ENCODE results near the gene MDM4.

MDM4 gene

GRCh38 chr1:204487256-204487615 lies 29.0 kb upstream of the MDM4 start:
- Histone ChIP-seq H3K4me1 (ENCODE audit: control insufficient read depth in 1 of 2, insufficient read depth in 2 of 2, low read length in 2 of 2) (peaks cover 18 to 26% of the 10 kb centered on the region in 2 donors), H3K9ac (ENCODE audit: low read depth in 1 of 2, low read length in 2 of 2) (no peak overlapping the region), H3K4me3 (ENCODE audit: low read depth in 1 of 2, low read length in 2 of 2) (no peak overlapping the region), H3K9me3 (ENCODE audit: control insufficient read depth in 1 of 2, low read length in 2 of 2) (no peaks in the 10 kb centered on the region), H3K27ac (ENCODE audit: low read depth, low read length) (no peak overlapping the region), H3K27me3 (ENCODE audit: control insufficient read depth in 1 of 2, insufficient read depth in 2 of 2, low read length in 2 of 2) (no peaks in the 10 kb centered on the region), H3K36me3 (ENCODE audit: control insufficient read depth in 1 of 2, insufficient read depth in 2 of 2, low read length in 2 of 2) (peaks cover 0 to 13% of the 10 kb centered on the region in 2 donors)

- Histone ChIP-seq H3K27ac (ENCODE audit: low read depth, low read length) (no peak overlapping the region), H3K9ac (ENCODE audit: low read depth in 1 of 2, low read length in 2 of 2) (peak overlapping the region in 1 of 2 donors; percentile 83), H3K4me1 (ENCODE audit: control insufficient read depth in 1 of 2, insufficient read depth in 2 of 2, low read length in 2 of 2) (peaks cover 28 to 29% of the 10 kb centered on the region in 2 donors), H3K27me3 (ENCODE audit: control insufficient read depth in 1 of 2, insufficient read depth in 2 of 2, low read length in 2 of 2) (no peaks in the 10 kb centered on the region), H3K36me3 (ENCODE audit: control insufficient read depth in 1 of 2, insufficient read depth in 2 of 2, low read length in 2 of 2) (peaks cover 0 to 13% of the 10 kb centered on the region in 2 donors), H3K4me3 (ENCODE audit: low read depth in 1 of 2, low read length in 2 of 2) (peak overlapping the region in 1 of 2 donors; percentile 84), H3K9me3 (ENCODE audit: control insufficient read depth in 1 of 2, low read length in 2 of 2) (no peaks in the 10 kb centered on the region)
Observed at GRCh38 chr1:204491655-204492054, 24.6 kb upstream of the MDM4 start.

GRCh38 chr1:204493145-204493983 lies 22.8 kb upstream of the MDM4 start:
- H3K27me3 ChIP-seq (ENCODE audit: control insufficient read depth in 1 of 2, insufficient read depth in 2 of 2, low read length in 2 of 2): no peaks in the 10 kb centered on the region
- H3K4me3 ChIP-seq (ENCODE audit: low read depth in 1 of 2, low read length in 2 of 2): peak overlapping the region; percentile 84 to 99
- peaks cover 0 to 10% of the 10 kb centered on the region in 2 donors for H3K36me3 ChIP-seq (ENCODE audit: control insufficient read depth in 1 of 2, insufficient read depth in 2 of 2, low read length in 2 of 2)
- H3K4me1 ChIP-seq (ENCODE audit: control insufficient read depth in 1 of 2, insufficient read depth in 2 of 2, low read length in 2 of 2): peaks cover 28 to 29% of the 10 kb centered on the region in 2 donors
- no peaks in the 10 kb centered on the region for H3K9me3 ChIP-seq (ENCODE audit: control insufficient read depth in 1 of 2, low read length in 2 of 2)
- H3K27ac ChIP-seq (ENCODE audit: low read depth, low read length): peak overlapping the region; percentile 90
- peak overlapping the region; percentile 83 to 96 for H3K9ac ChIP-seq (ENCODE audit: low read depth in 1 of 2, low read length in 2 of 2)

- Histone ChIP-seq H3K27me3 (ENCODE audit: control insufficient read depth in 1 of 2, insufficient read depth in 2 of 2, low read length in 2 of 2) (no peaks in the 10 kb centered on the region), H3K4me3 (ENCODE audit: low read depth in 1 of 2, low read length in 2 of 2) (peak overlapping the region; percentile 84 to 99), H3K9ac (ENCODE audit: low read depth in 1 of 2, low read length in 2 of 2) (peak overlapping the region; percentile 83 to 96), H3K36me3 (ENCODE audit: control insufficient read depth in 1 of 2, insufficient read depth in 2 of 2, low read length in 2 of 2) (peaks cover 0 to 7% of the 10 kb centered on the region in 2 donors), H3K27ac (ENCODE audit: low read depth, low read length) (peak overlapping the region; percentile 90), H3K4me1 (ENCODE audit: control insufficient read depth in 1 of 2, insufficient read depth in 2 of 2, low read length in 2 of 2) (peaks cover 28 to 29% of the 10 kb centered on the region in 2 donors), H3K9me3 (ENCODE audit: control insufficient read depth in 1 of 2, low read length in 2 of 2) (no peaks in the 10 kb centered on the region)
Observed at GRCh38 chr1:204493984-204494280, 22.3 kb upstream of the MDM4 start.

- peaks cover 0 to 7% of the 10 kb centered on the region in 2 donors for H3K36me3 ChIP-seq (ENCODE audit: control insufficient read depth in 1 of 2, insufficient read depth in 2 of 2, low read length in 2 of 2)
- peak within 1 kb of the TSS; percentile 83 to 96 for H3K9ac ChIP-seq (ENCODE audit: low read depth in 1 of 2, low read length in 2 of 2)
- no peaks in the 10 kb centered on the region for H3K27me3 ChIP-seq (ENCODE audit: control insufficient read depth in 1 of 2, insufficient read depth in 2 of 2, low read length in 2 of 2)
- peak within 1 kb of the TSS; percentile 90 for H3K27ac ChIP-seq (ENCODE audit: low read depth, low read length)
- no peaks in the 10 kb centered on the region for H3K9me3 ChIP-seq (ENCODE audit: control insufficient read depth in 1 of 2, low read length in 2 of 2)
- peak within 1 kb of the TSS; percentile 84 to 99 for H3K4me3 ChIP-seq (ENCODE audit: low read depth in 1 of 2, low read length in 2 of 2)
- peaks cover 28 to 29% of the 10 kb centered on the region in 2 donors for H3K4me1 ChIP-seq (ENCODE audit: control insufficient read depth in 1 of 2, insufficient read depth in 2 of 2, low read length in 2 of 2)
Observed at GRCh38 chr1:204494281-204495077, 21.7 kb upstream of the MDM4 start, which contains the start of gene PIK3C2B. TSS of gene PIK3C2B (minus strand) at chr1:204494805. CDS start at chr1:204469802, 25,003 bp downstream.

GRCh38 chr1:204495078-204495753 lies 21.0 kb upstream of the MDM4 start:
- Histone ChIP-seq H3K9ac (ENCODE audit: low read depth in 1 of 2, low read length in 2 of 2) (peak overlapping the region; percentile 83 to 96), H3K9me3 (ENCODE audit: control insufficient read depth in 1 of 2, low read length in 2 of 2) (no peaks in the 10 kb centered on the region), H3K4me1 (ENCODE audit: control insufficient read depth in 1 of 2, insufficient read depth in 2 of 2, low read length in 2 of 2) (peaks cover 24 to 28% of the 10 kb centered on the region in 2 donors), H3K4me3 (ENCODE audit: low read depth in 1 of 2, low read length in 2 of 2) (peak overlapping the region; percentile 84 to 99), H3K36me3 (ENCODE audit: control insufficient read depth in 1 of 2, insufficient read depth in 2 of 2, low read length in 2 of 2) (peaks cover 0 to 2% of the 10 kb centered on the region in 2 donors), H3K27me3 (ENCODE audit: control insufficient read depth in 1 of 2, insufficient read depth in 2 of 2, low read length in 2 of 2) (no peaks in the 10 kb centered on the region), H3K27ac (ENCODE audit: low read depth, low read length) (peak overlapping the region; percentile 90)

GRCh38 chr1:204495777-204496176 lies 20.4 kb upstream of the MDM4 start:
- no peaks in the 10 kb centered on the region for H3K9me3 ChIP-seq (ENCODE audit: control insufficient read depth in 1 of 2, low read length in 2 of 2)
- peaks cover 22 to 28% of the 10 kb centered on the region in 2 donors for H3K4me1 ChIP-seq (ENCODE audit: control insufficient read depth in 1 of 2, insufficient read depth in 2 of 2, low read length in 2 of 2)
- H3K4me3 ChIP-seq (ENCODE audit: low read depth in 1 of 2, low read length in 2 of 2): peak overlapping the region; percentile 84 to 99
- H3K36me3 ChIP-seq (ENCODE audit: control insufficient read depth in 1 of 2, insufficient read depth in 2 of 2, low read length in 2 of 2): no peaks in the 10 kb centered on the region
- no peaks in the 10 kb centered on the region for H3K27me3 ChIP-seq (ENCODE audit: control insufficient read depth in 1 of 2, insufficient read depth in 2 of 2, low read length in 2 of 2)
- H3K27ac ChIP-seq (ENCODE audit: low read depth, low read length): no peak overlapping the region
- H3K9ac ChIP-seq (ENCODE audit: low read depth in 1 of 2, low read length in 2 of 2): peak overlapping the region in 1 of 2 donors; percentile 83

- H3K4me3 ChIP-seq (ENCODE audit: low read depth in 1 of 2, low read length in 2 of 2): no peak overlapping the region
- no peaks in the 10 kb centered on the region for H3K36me3 ChIP-seq (ENCODE audit: control insufficient read depth in 1 of 2, insufficient read depth in 2 of 2, low read length in 2 of 2)
- H3K27ac ChIP-seq (ENCODE audit: low read depth, low read length): no peak overlapping the region
- no peaks in the 10 kb centered on the region for H3K27me3 ChIP-seq (ENCODE audit: control insufficient read depth in 1 of 2, insufficient read depth in 2 of 2, low read length in 2 of 2)
- H3K9me3 ChIP-seq (ENCODE audit: control insufficient read depth in 1 of 2, low read length in 2 of 2): no peaks in the 10 kb centered on the region
- no peak overlapping the region for H3K9ac ChIP-seq (ENCODE audit: low read depth in 1 of 2, low read length in 2 of 2)
- peaks cover 0 to 14% of the 10 kb centered on the region in 2 donors for H3K4me1 ChIP-seq (ENCODE audit: control insufficient read depth in 1 of 2, insufficient read depth in 2 of 2, low read length in 2 of 2)
Observed at GRCh38 chr1:204498981-204499380, 17.2 kb upstream of the MDM4 start.

GRCh38 chr1:204499511-204500468 lies 16.4 kb upstream of the MDM4 start:
- H3K9me3 ChIP-seq (ENCODE audit: control insufficient read depth in 1 of 2, low read length in 2 of 2): no peaks in the 10 kb centered on the region
- H3K9ac ChIP-seq (ENCODE audit: low read depth in 1 of 2, low read length in 2 of 2): no peak overlapping the region
- no peak overlapping the region for H3K4me3 ChIP-seq (ENCODE audit: low read depth in 1 of 2, low read length in 2 of 2)
- H3K27me3 ChIP-seq (ENCODE audit: control insufficient read depth in 1 of 2, insufficient read depth in 2 of 2, low read length in 2 of 2): no peaks in the 10 kb centered on the region
- peaks cover 0 to 14% of the 10 kb centered on the region in 2 donors for H3K4me1 ChIP-seq (ENCODE audit: control insufficient read depth in 1 of 2, insufficient read depth in 2 of 2, low read length in 2 of 2)
- H3K36me3 ChIP-seq (ENCODE audit: control insufficient read depth in 1 of 2, insufficient read depth in 2 of 2, low read length in 2 of 2): no peaks in the 10 kb centered on the region
- no peak overlapping the region for H3K27ac ChIP-seq (ENCODE audit: low read depth, low read length)

Measured in duodenal mucosa (tissue), 2 donors.